IPS DF 6.9 (cell line): ENCODE data around the gene DNAAF3.
A peak's percentile ranks its signal among the peaks of the same experiment; 100 is the strongest.

Experiments
- DNase-seq: peaks from one replicate; pipeline ENCODE4 v3.0.0-alpha.2; 2013; ENCODE audit warnings: low read depth, low spot score
- H3K27ac ChIP-seq: one replicate; pipeline ENCODE4 v1.5.1; 2013; ENCODE audit warnings: low read length, control low read depth
- H3K27me3 ChIP-seq: 2 replicates; pipeline ENCODE4 v1.6.1; 2013; ENCODE audit warnings: mild to moderate bottlenecking, low read length; ENCODE audit not compliant: control insufficient read depth, insufficient read depth
- H3K36me3 ChIP-seq: 2 replicates; pipeline ENCODE4 v1.6.1; 2013; ENCODE audit warnings: low read length; ENCODE audit not compliant: control insufficient read depth, insufficient read depth
- H3K4me1 ChIP-seq: 2 replicates; pipeline ENCODE4 v1.6.1; 2013; ENCODE audit warnings: low read length; ENCODE audit not compliant: control insufficient read depth, insufficient read depth
- H3K4me3 ChIP-seq: 2 replicates; pipeline ENCODE4 v1.5.1; 2013; ENCODE audit warnings: mild to moderate bottlenecking, low read length
- H3K9me3 ChIP-seq: 2 replicates; pipeline ENCODE4 v1.6.1; 2013; ENCODE audit warnings: low read length, inconsistent platforms; ENCODE audit not compliant: control insufficient read depth, insufficient read depth
- WGBS: extraction: QIAGEN DNeasy Blood & Tissue Kit; methylation state at CpG from one replicate; pipeline ENCODE4 v1.1.7; 2013; ENCODE audit warnings: mixed read lengths, missing lambda C conversion rate; ENCODE audit not compliant: insufficient read length, insufficient coverage; 5-methylcytosine and 5-hydroxymethylcytosine counted together

The DNAAF3 gene

GRCh38 chr19:55136399-55137102 is 29.9 kb downstream of the DNAAF3 start:
- Histone ChIP-seq H3K4me3 (no peak overlapping the region), H3K9me3 (no peaks in the 10 kb centered on the region), H3K36me3 (no peaks in the 10 kb centered on the region), H3K4me1 (0 out of 2 replicates have a peak, but pooled peaks cover 2% of the 10 kb centered on the region), H3K27ac (no peak overlapping the region), H3K27me3 (no peaks in the 10 kb centered on the region)
- no CpG with 5 or more reads among the region's 17 CpGs for WGBS
- DNase-seq: no peak

- Histone ChIP-seq H3K27me3 (no peaks in the 10 kb centered on the region), H3K27ac (no peak overlapping the region), H3K9me3 (no peaks in the 10 kb centered on the region), H3K36me3 (no peaks in the 10 kb centered on the region), H3K4me3 (no peak overlapping the region), H3K4me1 (no peaks in the 10 kb centered on the region)
- WGBS: no CpG with 5 or more reads among the region's 3 CpGs
- DNase-seq: no peak
These were observed 31.7 kb downstream of the DNAAF3 start for GRCh38 chr19:55134736-55135135.

- no CpG with 5 or more reads among the region's 25 CpGs for WGBS
- no peaks in the 10 kb centered on the region for H3K36me3 ChIP-seq
- H3K27me3 ChIP-seq: no peaks in the 10 kb centered on the region
- H3K27ac ChIP-seq: no peak overlapping the region
- H3K4me3 ChIP-seq: no peak overlapping the region
- DNase-seq: no peak
- H3K9me3 ChIP-seq: no peaks in the 10 kb centered on the region
- no peaks in the 10 kb centered on the region for H3K4me1 ChIP-seq
These were observed 32.6 kb downstream of the DNAAF3 start for GRCh38 chr19:55133639-55134444.

DNA sequence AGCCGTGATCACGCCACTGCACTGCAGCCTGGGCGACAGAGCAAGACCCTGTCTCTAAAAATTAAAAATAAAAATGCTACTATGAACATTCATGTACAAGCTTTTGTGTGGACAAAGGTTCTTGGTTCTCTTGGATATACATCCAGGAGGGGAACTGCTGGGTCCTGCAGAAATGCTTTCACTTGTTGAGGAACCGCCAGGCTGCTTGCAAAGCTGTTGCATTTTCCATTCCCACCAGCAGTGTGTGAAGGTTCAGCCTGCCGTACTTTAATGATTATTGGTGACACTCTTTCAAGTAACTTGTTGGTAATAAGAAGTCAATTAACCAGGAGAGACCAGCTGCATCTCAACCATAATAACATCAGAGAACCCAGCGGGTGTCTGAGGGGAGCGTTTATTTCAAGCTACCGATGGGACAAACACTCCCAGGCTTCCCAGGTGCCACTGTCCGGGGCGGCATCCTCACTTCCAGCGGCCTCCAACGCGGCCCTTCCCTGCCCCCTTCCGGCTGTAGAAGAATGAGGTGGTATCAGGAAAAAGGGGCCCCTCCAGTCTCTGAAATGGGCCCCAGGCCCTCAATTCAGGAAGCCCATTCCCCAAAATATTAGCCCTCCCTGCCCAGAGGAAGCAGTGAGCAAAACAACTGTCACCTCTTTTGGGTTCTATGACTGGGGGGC is 33.8 kb downstream of the DNAAF3 start:
- Histone ChIP-seq H3K4me1 (no peaks in the 10 kb centered on the region), H3K4me3 (no peak overlapping the region), H3K36me3 (no peaks in the 10 kb centered on the region), H3K9me3 (no peaks in the 10 kb centered on the region), H3K27me3 (no peaks in the 10 kb centered on the region), H3K27ac (no peak overlapping the region)
- WGBS: no CpG with 5 or more reads among the region's 14 CpGs
- DNase-seq: no peak

DNA sequence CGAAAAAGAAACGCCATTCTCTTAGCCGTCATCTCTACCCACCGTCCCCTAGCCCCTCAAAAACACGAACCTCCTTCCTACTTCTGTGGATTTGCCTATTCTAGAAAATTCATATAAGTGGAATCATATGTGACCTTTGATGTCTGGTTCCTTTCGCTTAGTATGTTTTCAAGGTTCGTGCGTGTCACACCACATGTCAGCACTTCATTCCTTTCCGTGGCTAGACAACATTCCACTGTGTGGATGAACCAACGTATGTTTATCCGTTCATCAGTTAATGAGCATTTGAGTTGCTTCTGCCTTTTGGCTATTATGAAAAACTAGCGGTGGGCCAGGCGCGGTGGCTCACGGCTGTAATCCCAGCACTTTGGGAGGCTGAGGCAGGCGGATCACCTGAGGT is 35.0 kb downstream of the DNAAF3 start:
- Histone ChIP-seq H3K27me3 (no peaks in the 10 kb centered on the region), H3K9me3 (no peaks in the 10 kb centered on the region), H3K4me3 (no peak overlapping the region), H3K27ac (no peak overlapping the region), H3K36me3 (no peaks in the 10 kb centered on the region), H3K4me1 (no peaks in the 10 kb centered on the region)
- no CpG with 5 or more reads among the region's 16 CpGs for WGBS
- DNase-seq: no peak

GRCh38 chr19:55119053-55119452 is 47.4 kb downstream of the DNAAF3 start:
- WGBS: no CpG with 5 or more reads among the region's 14 CpGs
- Histone ChIP-seq H3K27me3 (no peaks in the 10 kb centered on the region), H3K4me1 (peaks cover 2% of the 10 kb centered on the region; the same call in 1 of the 2 replicates)

GRCh38 chr19:55118401-55118991 is 47.9 kb downstream of the DNAAF3 start:
- H3K9me3 ChIP-seq: no peaks in the 10 kb centered on the region
- peak; percentile 98 for DNase-seq
- H3K4me1 ChIP-seq: peaks cover 2% of the 10 kb centered on the region; the same call in 1 of the 2 replicates
- H3K36me3 ChIP-seq: no peaks in the 10 kb centered on the region; the same call in 1 of the 2 replicates
- H3K27me3 ChIP-seq: no peaks in the 10 kb centered on the region
- peak overlapping the region; percentile 89; the same call in 1 of the 2 replicates for H3K4me3 ChIP-seq
- WGBS: no CpG with 5 or more reads among the region's 22 CpGs
- no peak overlapping the region for H3K27ac ChIP-seq

More at GRCh38 chr19:55119053-55119452, 47.4 kb downstream of the DNAAF3 start:
- Histone ChIP-seq H3K9me3 (no peaks in the 10 kb centered on the region), H3K27ac (no peak overlapping the region), H3K36me3 (no peaks in the 10 kb centered on the region; the same call in 1 of the 2 replicates), H3K4me3 (peak overlapping the region; percentile 56; the same call in 1 of the 2 replicates)
- DNase-seq: no peak

GRCh38 chr19:55117663-55118391 is 48.6 kb downstream of the DNAAF3 start:
- no peak overlapping the region for H3K27ac ChIP-seq
- no peaks in the 10 kb centered on the region for H3K27me3 ChIP-seq
- no CpG with 5 or more reads among the region's 44 CpGs for WGBS
- H3K36me3 ChIP-seq: no peaks in the 10 kb centered on the region; the same call in 1 of the 2 replicates
- DNase-seq: peak; percentile 91
- peak overlapping the region; percentile 89; the same call in 1 of the 2 replicates for H3K4me3 ChIP-seq
- peaks cover 2% of the 10 kb centered on the region; the same call in 1 of the 2 replicates for H3K4me1 ChIP-seq
- no peaks in the 10 kb centered on the region for H3K9me3 ChIP-seq

- Histone ChIP-seq H3K9me3 (no peaks in the 10 kb centered on the region), H3K36me3 (peaks cover 4% of the 10 kb centered on the region; the same call in 1 of the 2 replicates), H3K27me3 (no peaks in the 10 kb centered on the region), H3K27ac (no peak within 1 kb of the TSS), H3K4me1 (peaks cover 2% of the 10 kb centered on the region; the same call in 1 of the 2 replicates), H3K4me3 (peak within 1 kb of the TSS; percentile 89)
- no CpG with 5 or more reads among the region's 97 CpGs for WGBS
- DNase-seq: no peak
These were observed 49.4 kb downstream of the DNAAF3 start, which contains the start of gene PPP1R12C for GRCh38 chr19:55116859-55117662. Gene PPP1R12C, minus strand, starts transcription at chr19:55117637. Its CDS starts 94 bp downstream, at chr19:55117543.
